Measurements from ENCODE around the gene SPHK2. TPM values are rescaled to one million over a fixed set of nuclear protein-coding genes. Genes with fewer than 3 reads are reported as not detected.

Gene SPHK2
- polyA plus RNA-seq, 2 of the 4 experiments (the other 2 are of a cell fraction): 6.1 to 18.3 TPM

DNA sequence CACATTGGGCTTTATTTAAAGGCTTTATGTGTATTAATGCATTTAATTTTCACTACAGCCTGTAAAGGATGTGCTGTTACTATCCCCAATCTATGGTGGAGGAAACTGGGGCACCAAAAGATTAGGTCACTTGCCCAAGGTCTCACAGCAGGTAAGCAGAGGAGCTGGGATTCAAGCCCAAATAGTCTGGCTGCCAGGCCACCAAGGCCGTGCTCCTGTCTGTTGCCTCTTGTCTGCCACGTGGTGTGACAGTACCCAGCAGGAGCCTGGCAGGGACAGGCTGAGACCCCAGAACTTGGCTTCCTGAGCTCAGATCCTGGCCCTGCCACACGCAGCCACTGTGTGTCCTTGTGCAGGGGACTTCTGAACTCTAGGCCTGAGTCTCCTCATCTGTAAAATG, 49.0 kb downstream of the SPHK2 start (continued):
- TF ChIP-seq ZNF302 (CRISPR knock-in tag; IDR thresholded peaks at IDR 0.05) (no peak), ESRRA (IDR thresholded peaks at IDR 0.05; ENCODE audit: borderline replicate concordance, low read length) (no peak)

DNA sequence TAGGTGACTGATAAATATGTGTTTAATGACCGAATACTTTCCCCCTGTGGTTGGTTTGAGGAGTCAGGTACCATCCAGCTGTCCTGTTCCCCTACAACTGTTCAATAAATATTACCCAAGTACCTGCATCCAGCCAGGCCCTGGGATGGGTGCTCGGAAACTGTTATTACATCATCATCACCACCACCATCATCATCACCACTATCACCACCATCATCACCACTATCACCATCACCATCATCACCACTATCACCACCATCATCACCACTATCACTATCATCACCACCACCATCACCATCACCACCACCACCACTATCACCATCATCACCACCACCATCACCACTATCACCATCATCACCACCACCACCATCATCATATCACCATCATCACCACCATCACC, 49.5 kb downstream of the SPHK2 start:
- no peak overlapping the region for H3K27ac ChIP-seq
- no peaks in the 10 kb centered on the region for H3K9me3 ChIP-seq
- FAIRE-seq (no peak), ATAC-seq (no peak), DNase-seq (ENCODE audit: low read depth in 1 of 2, low spot score in 1 of 2) (no peak)
- POLR2A ChIA-PET: no interaction called here
- CTCF ChIA-PET: interaction anchor here (2.2 to 2.6 kb wide), 2 partner anchors 23 to 70 kb away, joined by 8 to 9 read pairs; partner anchors contain the start of gene CA11
- H3K4me3 ChIP-seq: no peak overlapping the region
- no peaks in the 10 kb centered on the region for H3K4me1 ChIP-seq
- no peak overlapping the region for H3K4me2 ChIP-seq
- no peak for TF ChIP-seq MYC (IDR thresholded peaks at IDR 0.05; ENCODE audit: borderline replicate concordance, low read length)
- no peak for TF ChIP-seq RFX5 (IDR thresholded peaks at IDR 0.05)
- TF ChIP-seq JUNB (IDR thresholded peaks at IDR 0.05): no peak
- TF ChIP-seq, protein P1, sequence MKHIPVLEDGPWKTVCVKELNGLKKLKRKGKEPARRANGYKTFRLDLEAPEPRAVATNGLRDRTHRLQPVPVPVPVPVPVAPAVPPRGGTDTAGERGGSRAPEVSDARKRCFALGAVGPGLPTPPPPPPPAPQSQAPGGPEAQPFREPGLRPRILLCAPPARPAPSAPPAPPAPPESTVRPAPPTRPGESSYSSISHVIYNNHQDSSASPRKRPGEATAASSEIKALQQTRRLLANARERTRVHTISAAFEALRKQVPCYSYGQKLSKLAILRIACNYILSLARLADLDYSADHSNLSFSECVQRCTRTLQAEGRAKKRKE (CRISPR knock-in tag; IDR thresholded peaks at IDR 0.05; ENCODE audit: low read depth): no peak
- TF ChIP-seq PHF8 (IDR thresholded peaks at IDR 0.05; ENCODE audit: borderline replicate concordance, low read depth): no peak
- TF ChIP-seq, protein P2, sequence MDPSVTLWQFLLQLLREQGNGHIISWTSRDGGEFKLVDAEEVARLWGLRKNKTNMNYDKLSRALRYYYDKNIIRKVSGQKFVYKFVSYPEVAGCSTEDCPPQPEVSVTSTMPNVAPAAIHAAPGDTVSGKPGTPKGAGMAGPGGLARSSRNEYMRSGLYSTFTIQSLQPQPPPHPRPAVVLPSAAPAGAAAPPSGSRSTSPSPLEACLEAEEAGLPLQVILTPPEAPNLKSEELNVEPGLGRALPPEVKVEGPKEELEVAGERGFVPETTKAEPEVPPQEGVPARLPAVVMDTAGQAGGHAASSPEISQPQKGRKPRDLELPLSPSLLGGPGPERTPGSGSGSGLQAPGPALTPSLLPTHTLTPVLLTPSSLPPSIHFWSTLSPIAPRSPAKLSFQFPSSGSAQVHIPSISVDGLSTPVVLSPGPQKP (IDR thresholded peaks at IDR 0.05; ENCODE audit: low read depth, low read length): no peak
- TF ChIP-seq FOXS1 (CRISPR knock-in tag; IDR thresholded peaks at IDR 0.05): no peak
- TF ChIP-seq, protein P3, sequence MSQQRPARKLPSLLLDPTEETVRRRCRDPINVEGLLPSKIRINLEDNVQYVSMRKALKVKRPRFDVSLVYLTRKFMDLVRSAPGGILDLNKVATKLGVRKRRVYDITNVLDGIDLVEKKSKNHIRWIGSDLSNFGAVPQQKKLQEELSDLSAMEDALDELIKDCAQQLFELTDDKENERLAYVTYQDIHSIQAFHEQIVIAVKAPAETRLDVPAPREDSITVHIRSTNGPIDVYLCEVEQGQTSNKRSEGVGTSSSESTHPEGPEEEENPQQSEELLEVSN (IDR thresholded peaks at IDR 0.05; ENCODE audit: borderline replicate concordance, low read depth): no peak
- TF ChIP-seq, protein P4, sequence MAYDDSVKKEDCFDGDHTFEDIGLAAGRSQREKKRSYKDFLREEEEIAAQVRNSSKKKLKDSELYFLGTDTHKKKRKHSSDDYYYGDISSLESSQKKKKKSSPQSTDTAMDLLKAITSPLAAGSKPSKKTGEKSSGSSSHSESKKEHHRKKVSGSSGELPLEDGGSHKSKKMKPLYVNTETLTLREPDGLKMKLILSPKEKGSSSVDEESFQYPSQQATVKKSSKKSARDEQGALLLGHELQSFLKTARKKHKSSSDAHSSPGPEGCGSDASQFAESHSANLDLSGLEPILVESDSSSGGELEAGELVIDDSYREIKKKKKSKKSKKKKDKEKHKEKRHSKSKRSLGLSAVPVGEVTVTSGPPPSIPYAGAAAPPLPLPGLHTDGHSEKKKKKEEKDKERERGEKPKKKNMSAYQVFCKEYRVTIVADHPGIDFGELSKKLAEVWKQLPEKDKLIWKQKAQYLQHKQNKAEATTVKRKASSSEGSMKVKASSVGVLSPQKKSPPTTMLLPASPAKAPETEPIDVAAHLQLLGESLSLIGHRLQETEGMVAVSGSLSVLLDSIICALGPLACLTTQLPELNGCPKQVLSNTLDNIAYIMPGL (CRISPR knock-in tag; IDR thresholded peaks at IDR 0.05; ENCODE audit: borderline replicate concordance): no peak
- TF ChIP-seq, protein P5, sequence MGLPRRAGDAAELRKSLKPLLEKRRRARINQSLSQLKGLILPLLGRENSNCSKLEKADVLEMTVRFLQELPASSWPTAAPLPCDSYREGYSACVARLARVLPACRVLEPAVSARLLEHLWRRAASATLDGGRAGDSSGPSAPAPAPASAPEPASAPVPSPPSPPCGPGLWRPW (IDR thresholded peaks at IDR 0.05): no peak
- TF ChIP-seq, protein P6, sequence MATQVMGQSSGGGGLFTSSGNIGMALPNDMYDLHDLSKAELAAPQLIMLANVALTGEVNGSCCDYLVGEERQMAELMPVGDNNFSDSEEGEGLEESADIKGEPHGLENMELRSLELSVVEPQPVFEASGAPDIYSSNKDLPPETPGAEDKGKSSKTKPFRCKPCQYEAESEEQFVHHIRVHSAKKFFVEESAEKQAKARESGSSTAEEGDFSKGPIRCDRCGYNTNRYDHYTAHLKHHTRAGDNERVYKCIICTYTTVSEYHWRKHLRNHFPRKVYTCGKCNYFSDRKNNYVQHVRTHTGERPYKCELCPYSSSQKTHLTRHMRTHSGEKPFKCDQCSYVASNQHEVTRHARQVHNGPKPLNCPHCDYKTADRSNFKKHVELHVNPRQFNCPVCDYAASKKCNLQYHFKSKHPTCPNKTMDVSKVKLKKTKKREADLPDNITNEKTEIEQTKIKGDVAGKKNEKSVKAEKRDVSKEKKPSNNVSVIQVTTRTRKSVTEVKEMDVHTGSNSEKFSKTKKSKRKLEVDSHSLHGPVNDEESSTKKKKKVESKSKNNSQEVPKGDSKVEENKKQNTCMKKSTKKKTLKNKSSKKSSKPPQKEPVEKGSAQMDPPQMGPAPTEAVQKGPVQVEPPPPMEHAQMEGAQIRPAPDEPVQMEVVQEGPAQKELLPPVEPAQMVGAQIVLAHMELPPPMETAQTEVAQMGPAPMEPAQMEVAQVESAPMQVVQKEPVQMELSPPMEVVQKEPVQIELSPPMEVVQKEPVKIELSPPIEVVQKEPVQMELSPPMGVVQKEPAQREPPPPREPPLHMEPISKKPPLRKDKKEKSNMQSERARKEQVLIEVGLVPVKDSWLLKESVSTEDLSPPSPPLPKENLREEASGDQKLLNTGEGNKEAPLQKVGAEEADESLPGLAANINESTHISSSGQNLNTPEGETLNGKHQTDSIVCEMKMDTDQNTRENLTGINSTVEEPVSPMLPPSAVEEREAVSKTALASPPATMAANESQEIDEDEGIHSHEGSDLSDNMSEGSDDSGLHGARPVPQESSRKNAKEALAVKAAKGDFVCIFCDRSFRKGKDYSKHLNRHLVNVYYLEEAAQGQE (IDR thresholded peaks at IDR 0.05): no peak
- TF ChIP-seq ZNF302 (CRISPR knock-in tag; IDR thresholded peaks at IDR 0.05): no peak
- TF ChIP-seq EP300 (IDR thresholded peaks at IDR 0.05): no peak
- WGBS (ENCODE audit: missing lambda C conversion rate): 77% methylated on average over 2 of the region's 2 CpGs

Measured in A549 (cell line).